Calu3 (cell line): ENCODE results near the gene HRH3. TPM values are rescaled to one million over a fixed set of nuclear protein-coding genes. Genes with fewer than 3 reads are reported as not detected.

Experiments used
- Bru-seq: library from RNA; stranded (reverse); fragments of 400-500 nt; gene quantifications from one replicate; lab custom pipeline; 2021; lab: Mats Ljungman, UMichigan
- BruChase-seq, 2 experiments: library from RNA; stranded (reverse); fragments of 400-500 nt; gene quantifications; one replicate each; lab custom pipeline; 2021; lab: Mats Ljungman, UMichigan
- BruUV-seq: library from RNA; stranded (reverse); fragments of 400-500 nt; replicated peaks from 2 replicates; lab custom pipeline; 2021; lab: Mats Ljungman, UMichigan
- CTCF ChIA-PET: fragments of 300-600 bp; sonication (Branson Sonifier 250); formaldehyde crosslinking; loops from one replicate; lab custom pipeline; 2022; ENCODE audit warnings: antibody characterized with exemption; lab: Charles Lee
- DNase-seq: peaks from one replicate; pipeline ENCODE4 v3.0.0; 2022
- H3K27ac Mint-ChIP-seq: one replicate; pipeline ENCODE4 v1.8.0; 2022; ENCODE audit warnings: mixed read lengths; ENCODE audit not compliant: unreplicated experiment
- H3K27me3 Mint-ChIP-seq: one replicate; pipeline ENCODE4 v1.8.0; 2022; ENCODE audit warnings: mixed read lengths; ENCODE audit not compliant: unreplicated experiment
- H3K36me3 Mint-ChIP-seq: one replicate; pipeline ENCODE4 v1.8.0; 2022; ENCODE audit warnings: mild to moderate bottlenecking, moderate library complexity, mixed read lengths; ENCODE audit not compliant: insufficient read depth, unreplicated experiment
- H3K4me1 Mint-ChIP-seq: one replicate; pipeline ENCODE4 v1.8.0; 2022; ENCODE audit warnings: mild to moderate bottlenecking, low read depth, mixed read lengths; ENCODE audit not compliant: unreplicated experiment
- H3K4me3 Mint-ChIP-seq: one replicate; pipeline ENCODE4 v1.8.0; 2022; ENCODE audit warnings: mild to moderate bottlenecking, low read depth, moderate library complexity, mixed read lengths; ENCODE audit not compliant: unreplicated experiment
- H3K9me3 Mint-ChIP-seq: one replicate; pipeline ENCODE4 v1.8.0; 2022; ENCODE audit warnings: low read depth, mixed read lengths; ENCODE audit not compliant: unreplicated experiment
- CTCF ChIP-seq: fragments of 200-600 bp; IDR thresholded peaks from one replicate; pipeline ENCODE4 v1.8.0; 2022; ENCODE audit warnings: antibody characterized with exemption; ENCODE audit not compliant: unreplicated experiment
- intact Hi-C: fragments of 100-400 bp; cut with micrococcal nuclease; formaldehyde crosslinking; loops from one replicate; pipeline ENCODE4 v1.10.0; 2022; ENCODE audit not compliant: unreplicated experiment
- long read RNA-seq: library from polyadenylated mRNA; stranded (forward); transcript quantifications from one replicate; pipeline ENCODE4 v2.0.0, GENCODE V29; 2022
- total RNA-seq: library from RNA; stranded (reverse); gene quantifications from 2 replicates; pipeline ENCODE4 v1.2.3, GENCODE V29; 2022

HRH3 gene
- total RNA-seq (not detected in 2 replicates), Bru-seq, nascent RNA (not detected), BruChase-seq, experiment 1, labeled RNA remaining after a 6-hour chase (not detected), BruChase-seq, experiment 2, labeled RNA remaining after a 2-hour chase (not detected)
- long read RNA-seq: 0 reads

DNA sequence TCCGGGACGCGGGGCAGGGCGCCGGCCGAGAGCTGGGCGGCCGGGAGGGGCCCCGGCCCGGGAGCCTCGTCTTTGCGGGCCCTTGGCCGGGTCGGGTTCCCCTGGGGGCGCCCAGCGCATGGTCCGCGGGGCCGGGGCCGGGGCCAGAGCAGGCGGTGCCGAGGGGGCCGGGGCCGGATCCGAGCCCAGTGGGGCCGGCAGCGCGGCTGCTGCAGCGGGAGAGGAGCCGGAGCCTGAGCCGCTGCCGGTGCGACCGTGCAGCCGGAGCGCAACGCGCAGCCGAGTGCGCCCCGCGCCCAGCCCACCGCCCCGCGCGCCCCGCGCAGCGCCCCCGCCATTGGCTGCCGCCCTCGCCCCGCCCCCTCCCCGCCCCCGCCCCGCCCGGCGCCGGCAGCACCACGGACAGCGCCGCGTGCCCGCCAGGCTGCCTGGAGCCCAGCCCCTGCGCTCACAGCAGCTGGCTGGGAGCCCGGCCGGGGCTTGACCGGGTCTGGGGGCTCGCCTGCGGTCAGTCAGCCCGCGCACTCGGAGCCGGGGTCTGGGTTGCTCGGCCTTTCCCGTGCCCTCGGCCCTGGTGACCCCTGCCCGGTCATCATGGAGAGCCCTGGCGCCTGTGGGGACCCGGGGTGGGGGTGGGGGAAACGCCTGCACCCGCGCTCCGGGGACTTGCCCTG lies at the start of gene HRH3:
Gene HRH3, minus strand, starts transcription at position 287 of the 674 bp plus-strand sequence. CDS start 308 bp downstream, outside the sequence.
- peak; percentile 68 for DNase-seq
- no TSS peak for BruUV-seq
- Mint-ChIP-seq H3K27me3 (peaks cover 100% of the 10 kb centered on the region), H3K4me1 (peaks cover 19% of the 10 kb centered on the region), H3K27ac (no peak within 1 kb of the TSS), H3K36me3 (peaks cover 15% of the 10 kb centered on the region), H3K4me3 (peak within 1 kb of the TSS; percentile 61), H3K9me3 (no peaks in the 10 kb centered on the region)
- no peak for TF ChIP-seq CTCF
- CTCF ChIA-PET: interaction anchor here (0.6 kb wide), 1 partner anchor 68 kb away, joined by 4 read pairs; no protein-coding TSS in a partner anchor
- intact Hi-C loops: no loop called here

GRCh38 chr20:62269871-62270270 lies 49.8 kb upstream of the HRH3 start:
- intact Hi-C loops: no loop called here
- no peak for DNase-seq
- TF ChIP-seq CTCF: no peak
- peaks cover 69% of the 10 kb centered on the region for H3K36me3 Mint-ChIP-seq
- H3K4me3 Mint-ChIP-seq: no peak overlapping the region
- H3K4me1 Mint-ChIP-seq: no peaks in the 10 kb centered on the region
- no peaks in the 10 kb centered on the region for H3K9me3 Mint-ChIP-seq
- H3K27me3 Mint-ChIP-seq: no peaks in the 10 kb centered on the region
- no peak overlapping the region for H3K27ac Mint-ChIP-seq
- CTCF ChIA-PET: no interaction called here
- BruUV-seq: no TSS peak

- Mint-ChIP-seq H3K4me3 (no peak overlapping the region), H3K27me3 (no peaks in the 10 kb centered on the region), H3K4me1 (no peaks in the 10 kb centered on the region), H3K36me3 (peaks cover 69% of the 10 kb centered on the region), H3K27ac (no peak overlapping the region), H3K9me3 (no peaks in the 10 kb centered on the region)
- no peak for TF ChIP-seq CTCF
- no peak for DNase-seq
- intact Hi-C loops: no loop called here
- CTCF ChIA-PET: no interaction called here
- BruUV-seq: no TSS peak
These were observed 49.3 kb upstream of the HRH3 start for GRCh38 chr20:62269378-62269777.

GRCh38 chr20:62268228-62268900 lies 48.3 kb upstream of the HRH3 start:
- no peak for TF ChIP-seq CTCF
- CTCF ChIA-PET: interaction anchor here (0.5 kb wide), 1 partner anchor 17 kb away, joined by 3 read pairs; no protein-coding TSS in a partner anchor
- Mint-ChIP-seq H3K36me3 (peaks cover 69% of the 10 kb centered on the region), H3K4me3 (no peak overlapping the region), H3K27me3 (no peaks in the 10 kb centered on the region), H3K4me1 (no peaks in the 10 kb centered on the region), H3K27ac (no peak overlapping the region), H3K9me3 (no peaks in the 10 kb centered on the region)
- no peak for DNase-seq
- BruUV-seq: no TSS peak
- intact Hi-C loops: no loop called here
